HepG2 (cell line): Measurements from ENCODE around the gene SART1. TPM values are rescaled to one million over a fixed set of nuclear protein-coding genes. Genes with fewer than 3 reads are reported as not detected.

Source experiments
- FOXA1 ChIP-seq, 2 experiments: fragments of 450-650 bp in 1 of 2; sonication (generic) in 1 of 2; formaldehyde crosslinking in 1 of 2; IDR thresholded peaks; 2 replicates each; pipeline versions ENCODE4 v1.4.0 to v1.6.1; 2016 to 2020; ENCODE audit warnings: missing genetic modification reagents in 1 of 2
- HNRNPLL ChIP-seq: fragments of 200-400 bp; formaldehyde crosslinking; IDR thresholded peaks from 2 replicates; pipeline ENCODE4 v1.6.1; 2017; ENCODE audit warnings: mild to moderate bottlenecking, low read depth, low read length; ENCODE audit not compliant: poor library complexity, severe bottlenecking
- MIER3 ChIP-seq: IDR thresholded peaks from 2 replicates; pipeline ENCODE4 v1.6.1; 2016; ENCODE audit warnings: missing compliant biosample characterization, borderline replicate concordance
- NR1H2 ChIP-seq: sonication (generic); formaldehyde crosslinking; IDR thresholded peaks from 2 replicates; pipeline ENCODE4 v1.8.1; 2022; ENCODE audit warnings: low read depth, missing genetic modification reagents, borderline replicate concordance
- SKI ChIP-seq: fragments of 450-650 bp; IDR thresholded peaks from one replicate; pipeline ENCODE4 v1.6.1; 2018; ENCODE audit warnings: mild to moderate bottlenecking; ENCODE audit not compliant: partially characterized antibody
- ZBTB3 ChIP-seq: sonication (generic); formaldehyde crosslinking; IDR thresholded peaks from 2 replicates; pipeline ENCODE4 v1.4.0; 2020; ENCODE audit warnings: low read depth, mild to moderate bottlenecking, moderate library complexity, missing genetic modification reagents, borderline replicate concordance
- ZBTB38 ChIP-seq: sonication (generic); formaldehyde crosslinking; IDR thresholded peaks from 2 replicates; pipeline ENCODE4 v1.5.1; 2020; ENCODE audit warnings: mild to moderate bottlenecking, missing genetic modification reagents
- ZNF142 ChIP-seq: sonication (generic); formaldehyde crosslinking; IDR thresholded peaks from 2 replicates; pipeline ENCODE4 v1.4.0; 2020; ENCODE audit warnings: missing genetic modification reagents
- ZNF230 ChIP-seq: sonication (generic); formaldehyde crosslinking; IDR thresholded peaks from 2 replicates; pipeline ENCODE4 v1.4.0; 2020; ENCODE audit warnings: mild to moderate bottlenecking, missing genetic modification reagents
- ZNF543 ChIP-seq: sonication (generic); formaldehyde crosslinking; IDR thresholded peaks from 2 replicates; pipeline ENCODE4 v1.4.0; 2020; ENCODE audit warnings: mild to moderate bottlenecking, missing genetic modification reagents
- ZNF710 ChIP-seq: sonication (generic); formaldehyde crosslinking; IDR thresholded peaks from 2 replicates; pipeline ENCODE4 v1.5.0; 2020; ENCODE audit warnings: mild to moderate bottlenecking, missing genetic modification reagents, borderline replicate concordance
- ZNF850 ChIP-seq: sonication (generic); formaldehyde crosslinking; conservative IDR thresholded peaks from 2 replicates; pipeline ENCODE4 v1.9.0; 2021; ENCODE audit warnings: mild to moderate bottlenecking, missing genetic modification reagents
- polyA plus RNA-seq, 8 experiments: library from polyadenylated mRNA; depleted of rRNA in 3 of 8; stranded (reverse) in 7 of 8; unstranded in 1 of 8; fragments of >200 nt; fragmentation: Illumina TruSeq in 4 of 8; extraction: Trizol in 4 of 8; gene quantifications; 2 replicates each; pipeline versions ENCODE4 v1.2.1 to v1.2.3, GENCODE V29; 2011 to 2016; ENCODE audit warnings: low read depth in 4 of 8, missing spikeins in 1 of 8, mixed read lengths in 1 of 8; ENCODE audit not compliant: insufficient read depth in 1 of 8
- total RNA-seq, 5 experiments: library from RNA; depleted of rRNA; stranded (reverse); fragments of >200 nt; fragmentation: Illumina TruSeq; extraction: Trizol; gene quantifications; 2 replicates each; pipeline ENCODE4 v1.2.3, GENCODE V29; 2016; ENCODE audit warnings: low read depth in 1 of 5
- TF ChIP-seq, protein P1 (sequence below): sonication (generic); formaldehyde crosslinking; IDR thresholded peaks from 2 replicates; pipeline ENCODE4 v1.5.0; 2020; ENCODE audit warnings: missing genetic modification reagents
- TF ChIP-seq, protein P2 (sequence below): sonication (generic); formaldehyde crosslinking; conservative IDR thresholded peaks from 2 replicates; pipeline ENCODE4 v1.8.0; 2022; ENCODE audit warnings: mild to moderate bottlenecking, moderate library complexity, missing genetic modification reagents
- TF ChIP-seq, protein P3 (sequence below): sonication (generic); formaldehyde crosslinking; conservative IDR thresholded peaks from 2 replicates; pipeline ENCODE4 v1.8.0; 2022; ENCODE audit warnings: low read depth, missing genetic modification reagents

The SART1 gene
- total and polyA plus RNA-seq, 2 of the 13 experiments (the other 11 are each of a cell fraction or from before 2014, with no cell fraction given) = 11.3 to 22.5 TPM

- peak; percentile 86 for TF ChIP-seq ZNF142 (CRISPR knock-in tag)
- TF ChIP-seq SKI = peak; percentile 94
- TF ChIP-seq, protein P1, sequence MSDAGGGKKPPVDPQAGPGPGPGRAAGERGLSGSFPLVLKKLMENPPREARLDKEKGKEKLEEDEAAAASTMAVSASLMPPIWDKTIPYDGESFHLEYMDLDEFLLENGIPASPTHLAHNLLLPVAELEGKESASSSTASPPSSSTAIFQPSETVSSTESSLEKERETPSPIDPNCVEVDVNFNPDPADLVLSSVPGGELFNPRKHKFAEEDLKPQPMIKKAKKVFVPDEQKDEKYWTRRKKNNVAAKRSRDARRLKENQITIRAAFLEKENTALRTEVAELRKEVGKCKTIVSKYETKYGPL (CRISPR knock-in tag) = no peak
- TF ChIP-seq ZNF710 = 0 out of 2 replicates have a peak, but pooled peaks have one; percentile 34
- peak; percentile 73; the same call in 1 of the 2 replicates for TF ChIP-seq MIER3 (CRISPR knock-in tag)
- no peak for TF ChIP-seq ZNF230 (CRISPR knock-in tag)
- TF ChIP-seq, protein P2, sequence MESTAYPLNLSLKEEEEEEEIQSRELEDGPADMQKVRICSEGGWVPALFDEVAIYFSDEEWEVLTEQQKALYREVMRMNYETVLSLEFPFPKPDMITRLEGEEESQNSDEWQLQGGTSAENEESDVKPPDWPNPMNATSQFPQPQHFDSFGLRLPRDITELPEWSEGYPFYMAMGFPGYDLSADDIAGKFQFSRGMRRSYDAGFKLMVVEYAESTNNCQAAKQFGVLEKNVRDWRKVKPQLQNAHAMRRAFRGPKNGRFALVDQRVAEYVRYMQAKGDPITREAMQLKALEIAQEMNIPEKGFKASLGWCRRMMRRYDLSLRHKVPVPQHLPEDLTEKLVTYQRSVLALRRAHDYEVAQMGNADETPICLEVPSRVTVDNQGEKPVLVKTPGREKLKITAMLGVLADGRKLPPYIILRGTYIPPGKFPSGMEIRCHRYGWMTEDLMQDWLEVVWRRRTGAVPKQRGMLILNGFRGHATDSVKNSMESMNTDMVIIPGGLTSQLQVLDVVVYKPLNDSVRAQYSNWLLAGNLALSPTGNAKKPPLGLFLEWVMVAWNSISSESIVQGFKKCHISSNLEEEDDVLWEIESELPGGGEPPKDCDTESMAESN = peak; percentile 68
- TF ChIP-seq NR1H2 (CRISPR knock-in tag) = no peak
- peak; percentile 81 for TF ChIP-seq ZNF543
- peak; percentile 35 for TF ChIP-seq HNRNPLL
- TF ChIP-seq, protein P3, sequence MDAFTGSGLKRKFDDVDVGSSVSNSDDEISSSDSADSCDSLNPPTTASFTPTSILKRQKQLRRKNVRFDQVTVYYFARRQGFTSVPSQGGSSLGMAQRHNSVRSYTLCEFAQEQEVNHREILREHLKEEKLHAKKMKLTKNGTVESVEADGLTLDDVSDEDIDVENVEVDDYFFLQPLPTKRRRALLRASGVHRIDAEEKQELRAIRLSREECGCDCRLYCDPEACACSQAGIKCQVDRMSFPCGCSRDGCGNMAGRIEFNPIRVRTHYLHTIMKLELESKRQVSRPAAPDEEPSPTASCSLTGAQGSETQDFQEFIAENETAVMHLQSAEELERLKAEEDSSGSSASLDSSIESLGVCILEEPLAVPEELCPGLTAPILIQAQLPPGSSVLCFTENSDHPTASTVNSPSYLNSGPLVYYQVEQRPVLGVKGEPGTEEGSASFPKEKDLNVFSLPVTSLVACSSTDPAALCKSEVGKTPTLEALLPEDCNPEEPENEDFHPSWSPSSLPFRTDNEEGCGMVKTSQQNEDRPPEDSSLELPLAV = no peak
- no peak for TF ChIP-seq ZBTB38 (CRISPR knock-in tag)
- TF ChIP-seq ZNF850 (CRISPR knock-in tag) = no peak
- TF ChIP-seq FOXA1 (IDR thresholded peaks at IDR 0.05) = no peak
- TF ChIP-seq FOXA1 (CRISPR knock-in tag; IDR thresholded peaks at IDR 0.05) = peak; percentile 48
- peak; percentile 49; the same call in 1 of the 2 replicates for TF ChIP-seq ZBTB3 (CRISPR knock-in tag)
Observed at GRCh38 chr11:65919141-65919572, 42.4 kb upstream of the SART1 start, which contains the start of gene DRAP1 (continued).
